OCI-LY7 (cell line): ENCODE results near the gene ZSCAN2. TPM values are rescaled to one million over a fixed set of nuclear protein-coding genes. Genes with fewer than 3 reads are reported as not detected.

Source experiments
- BruUV-seq: library from RNA; stranded (reverse); fragments of 400-500 nt; replicated peaks from 2 replicates; lab custom pipeline; 2021; lab: Mats Ljungman, UMichigan
- CTCF ChIA-PET: fragments of 300-600 bp; sonication (Branson Sonifier 250); formaldehyde crosslinking; loops from one replicate; lab custom pipeline; 2022; ENCODE audit warnings: antibody characterized with exemption; ENCODE audit not compliant: unreplicated experiment; lab: Charles Lee
- POLR2A ChIA-PET: fragments of 300-600 bp; sonication (Branson Sonifier 250); formaldehyde crosslinking; loops from one replicate; lab custom pipeline; 2022; ENCODE audit warnings: antibody characterized with exemption; lab: Charles Lee
- DNase-seq: peaks from one replicate; pipeline ENCODE4 v3.0.0-alpha.2; 2015; ENCODE audit warnings: low spot score
- H2AFZ ChIP-seq: fragments of 200-600 bp; sonication (generic), shearing (Covaris generic); 2 replicates; pipeline ENCODE4 v1.6.1; 2014; ENCODE audit warnings: mild to moderate bottlenecking, antibody characterized with exemption, low read length, moderate library complexity
- H3K27ac ChIP-seq: fragments of 200-600 bp; sonication (generic); 2 replicates; pipeline ENCODE4 v1.5.1; 2014; ENCODE audit warnings: mixed run types, low read depth, mild to moderate bottlenecking, moderate library complexity, low read length, inconsistent platforms; ENCODE audit not compliant: poor library complexity, severe bottlenecking
- H3K36me3 ChIP-seq: fragments of 200-600 bp; sonication (generic); 2 replicates; pipeline ENCODE4 v1.6.1; 2014; ENCODE audit warnings: mild to moderate bottlenecking, antibody characterized with exemption, low read length, moderate library complexity, mixed read lengths; ENCODE audit not compliant: insufficient read depth
- H3K4me1 ChIP-seq: fragments of 200-600 bp; sonication (generic); 2 replicates; pipeline ENCODE4 v1.5.1; 2014; ENCODE audit warnings: mild to moderate bottlenecking, low read length; ENCODE audit not compliant: insufficient read depth, poor library complexity, severe bottlenecking
- H3K4me2 ChIP-seq: fragments of 200-600 bp; sonication (generic); 2 replicates; pipeline ENCODE4 v1.6.1; 2014; ENCODE audit warnings: mild to moderate bottlenecking, low read length
- H3K4me3 ChIP-seq: fragments of 200-600 bp; sonication (generic); 2 replicates; pipeline ENCODE4 v1.5.1; 2014; ENCODE audit warnings: mild to moderate bottlenecking, low read depth, low read length; ENCODE audit not compliant: poor library complexity, severe bottlenecking
- H3K79me2 ChIP-seq: fragments of 200-600 bp; sonication (generic); 2 replicates; pipeline ENCODE4 v1.6.1; 2016; ENCODE audit warnings: low read depth, mild to moderate bottlenecking, low read length, moderate library complexity, mixed read lengths; ENCODE audit not compliant: insufficient read depth
- H3K9me2 ChIP-seq: fragments of 200-600 bp; sonication (generic); 2 replicates; pipeline ENCODE4 v1.6.1; 2016; ENCODE audit warnings: mild to moderate bottlenecking, low read length, mixed read lengths; ENCODE audit not compliant: insufficient read depth
- H3K9me3 ChIP-seq: fragments of 200-600 bp; sonication (generic); 2 replicates; pipeline ENCODE4 v1.6.1; 2014; ENCODE audit warnings: mild to moderate bottlenecking, mixed run types, low read length, mixed read lengths
- H4K20me1 ChIP-seq: fragments of 200-600 bp; sonication (generic); 2 replicates; pipeline ENCODE4 v1.6.1; 2014; ENCODE audit warnings: mild to moderate bottlenecking, antibody characterized with exemption, low read length, moderate library complexity, mixed read lengths; ENCODE audit not compliant: insufficient read depth
- CTCF ChIP-seq: fragments of 200-600 bp; sonication (generic); conservative IDR thresholded peaks from 2 replicates; pipeline ENCODE4 v1.5.1; 2014; ENCODE audit warnings: mild to moderate bottlenecking, antibody characterized with exemption, low read length, moderate library complexity, mixed read lengths
- EZH2phosphoT487 ChIP-seq: fragments of 200-600 bp; sonication (generic); IDR thresholded peaks from 2 replicates; pipeline ENCODE4 v1.6.1; 2018; ENCODE audit warnings: low read depth, borderline replicate concordance, mild to moderate bottlenecking, mixed run types, antibody characterized with exemption, low read length, moderate library complexity, mixed read lengths
- intact Hi-C: fragments of 100-400 bp; cut with micrococcal nuclease; formaldehyde crosslinking; loops from one replicate; pipeline ENCODE4 v1.10.0; 2022; ENCODE audit not compliant: unreplicated experiment
- total RNA-seq, 2 experiments: library from RNA; depleted of rRNA in 1 of 2; stranded (reverse); fragments of >200 nt in 1 of 2; shearing (Covaris generic) in 1 of 2; gene quantifications; 2 replicates each; pipeline ENCODE4 v1.2.3, GENCODE V29; 2014 to 2022

The ZSCAN2 gene
- total RNA-seq, 2 experiments from 2014 or later, result 12.0 to 12.4 TPM

GRCh38 chr15:84595660-84596059, 5.1 kb upstream of the ZSCAN2 start:
- intact Hi-C loops, result loop anchor here (5.0 kb wide), 2 partner anchors 157 to 232 kb away; no protein-coding TSS in a partner anchor

GRCh38 chr15:84597296-84597695, 3.5 kb upstream of the ZSCAN2 start:
- peaks cover 7% of the 10 kb centered on the region; the same call in 1 of the 2 replicates for H3K79me2 ChIP-seq
- no peak overlapping the region for H3K4me2 ChIP-seq
- no peak for DNase-seq
- TF ChIP-seq CTCF (no peak), EZH2phosphoT487 (no peak)
- no peaks in the 10 kb centered on the region for H4K20me1 ChIP-seq
- H3K4me3 ChIP-seq, result no peak overlapping the region
- H3K9me2 ChIP-seq, result no peaks in the 10 kb centered on the region
- no TSS peak for BruUV-seq
- no peak overlapping the region for H3K27ac ChIP-seq
- H3K9me3 ChIP-seq, result no peaks in the 10 kb centered on the region
- H3K4me1 ChIP-seq, result peaks cover 29% of the 10 kb centered on the region
- intact Hi-C loops, result loop anchor here (5.0 kb wide), 2 partner anchors 155 to 230 kb away; no protein-coding TSS in a partner anchor
- no peaks in the 10 kb centered on the region for H3K36me3 ChIP-seq
- POLR2A ChIA-PET, result interaction anchor here (0.6 to 1.4 kb wide), 3 partner anchors 33 to 575 kb away, joined by 3 read pairs; no protein-coding TSS in a partner anchor
- H2AFZ ChIP-seq, result no peak overlapping the region
- CTCF ChIA-PET, result no interaction called here

More at GRCh38 chr15:84595660-84596059, 5.1 kb upstream of the ZSCAN2 start:
- Histone ChIP-seq H3K36me3 (no peaks in the 10 kb centered on the region), H3K9me3 (no peaks in the 10 kb centered on the region), H3K9me2 (no peaks in the 10 kb centered on the region), H3K4me1 (peaks cover 29% of the 10 kb centered on the region), H3K79me2 (no peaks in the 10 kb centered on the region), H3K4me3 (no peak overlapping the region), H3K27ac (no peak overlapping the region), H2AFZ (no peak overlapping the region), H4K20me1 (no peaks in the 10 kb centered on the region), H3K4me2 (no peak overlapping the region)
- ChIA-PET CTCF (no interaction called here), POLR2A (no interaction called here)
- no peak for DNase-seq
- TF ChIP-seq CTCF, result no peak
- no peak for TF ChIP-seq EZH2phosphoT487
- BruUV-seq, result no TSS peak

- POLR2A ChIA-PET, result interaction anchor here (0.7 to 2.2 kb wide), 5 partner anchors 10 to 281 kb away, joined by 3 to 7 read pairs (median 4); no protein-coding TSS in a partner anchor
These were observed 2.6 kb upstream of the ZSCAN2 start for GRCh38 chr15:84598250-84598649.

More at GRCh38 chr15:84598250-84598649, 2.6 kb upstream of the ZSCAN2 start:
- 0 out of 2 replicates have a peak, but pooled peaks have one; percentile 31 for TF ChIP-seq CTCF
- TF ChIP-seq EZH2phosphoT487, result no peak
- Histone ChIP-seq H3K36me3 (no peaks in the 10 kb centered on the region), H3K27ac (peak overlapping the region; percentile 81), H3K4me1 (peaks cover 29% of the 10 kb centered on the region), H2AFZ (peak overlapping the region; percentile 96), H3K9me2 (no peaks in the 10 kb centered on the region), H3K9me3 (no peaks in the 10 kb centered on the region), H3K4me2 (peak overlapping the region; percentile 60), H3K4me3 (peak overlapping the region; percentile 25), H4K20me1 (no peaks in the 10 kb centered on the region), H3K79me2 (peaks cover 7% of the 10 kb centered on the region; the same call in 1 of the 2 replicates)
- DNase-seq, result peak; percentile 81
- CTCF ChIA-PET, result interaction anchor here (0.6 to 2.0 kb wide), 6 partner anchors 10 to 498 kb away, joined by 3 to 12 read pairs (median 3); partner anchors contain the start of gene WDR73
- intact Hi-C loops, result loop anchor here (2.0 to 5.0 kb wide), 4 partner anchors 57 to 383 kb away; partner anchors contain the start of genes PDE8A and WDR73
- no TSS peak for BruUV-seq
